GM12878 (cell line): ENCODE data around the gene TRUB1. TPM values are rescaled to one million over a fixed set of nuclear protein-coding genes. Genes with fewer than 3 reads are reported as not detected.

ENCODE experiments used
- ATAC-seq: fragments of 200-7000 bp; cut with Tn5 transposase; 3 replicates; pipeline ENCODE4 v1.9.1; 2020; ENCODE audit warnings: mild to moderate bottlenecking, moderate library complexity
- BruUV-seq: library from RNA; stranded (reverse); fragments of 400-500 nt; replicated peaks from 2 replicates; lab custom pipeline; 2021; lab: Mats Ljungman, UMichigan
- CTCF ChIA-PET: fragments of 300-600 bp; sonication (Branson Sonifier 250); formaldehyde crosslinking; extraction: SDS; loops from one replicate; lab custom pipeline; 2021; ENCODE audit warnings: inconsistent platforms; lab: Yijun Ruan, JAX
- POLR2A ChIA-PET: fragments of 350-600 bp; formaldehyde crosslinking; extraction: SDS; loops from one replicate; lab custom pipeline; 2021; ENCODE audit warnings: inconsistent platforms; lab: Charles Lee
- RAD21 ChIA-PET: fragments of 300-600 bp; sonication (Branson Sonifier 250); formaldehyde crosslinking; loops from one replicate; lab custom pipeline; 2023; ENCODE audit warnings: antibody characterized with exemption; ENCODE audit not compliant: unreplicated experiment; lab: Charles Lee
- SMC1A ChIA-PET: fragments of 300-600 bp; sonication (Branson Sonifier 250); formaldehyde crosslinking; loops from one replicate; lab custom pipeline; 2023; ENCODE audit not compliant: unreplicated experiment, uncharacterized antibody; lab: Charles Lee
- DNase-seq: peaks from one replicate; pipeline ENCODE4 v3.0.0-alpha.2; 2011; ENCODE audit warnings: low read depth, low spot score
- FAIRE-seq: peaks from 3 replicates; lab custom pipeline; 2011; peaks lifted over from hg19 to GRCh38; lab: Jason Lieb, UNC
- H2AFZ ChIP-seq: 2 replicates; pipeline ENCODE4 v1.6.0; 2011; ENCODE audit warnings: low read depth, low read length, control low read depth; ENCODE audit not compliant: control insufficient read depth
- H3K27ac ChIP-seq: 2 replicates; pipeline ENCODE4 v1.5.1; 2011; ENCODE audit warnings: control low read depth; ENCODE audit not compliant: control insufficient read depth, insufficient read depth
- H3K27me3 ChIP-seq, 2 experiments: replicated peaks in 1 of 2; 2 replicates each; pipeline versions ENCODE4 v1.6.0 to v1.6.1; 2011; ENCODE audit warnings: low read length in 1 of 2; ENCODE audit not compliant: control insufficient read depth in 2 of 2, insufficient read depth in 2 of 2
- H3K36me3 ChIP-seq, 2 experiments: 2 replicates each; pipeline ENCODE4 v1.5.1; 2011; ENCODE audit warnings: low read length in 1 of 2; ENCODE audit not compliant: control insufficient read depth in 2 of 2, insufficient read depth in 2 of 2
- H3K4me1 ChIP-seq: 2 replicates; pipeline ENCODE4 v1.6.1; 2011; ENCODE audit warnings: mild to moderate bottlenecking, low read length, moderate library complexity, mixed read lengths; ENCODE audit not compliant: control insufficient read depth, insufficient read depth
- H3K4me2 ChIP-seq: 2 replicates; pipeline ENCODE4 v1.6.0; 2011; ENCODE audit warnings: control low read depth; ENCODE audit not compliant: control insufficient read depth, insufficient read depth
- H3K4me3 ChIP-seq: fragments of 200-600 bp; sonication (generic); 2 replicates; pipeline ENCODE4 v1.5.1; 2016
- H3K79me2 ChIP-seq: 2 replicates; pipeline ENCODE4 v1.6.0; 2011; ENCODE audit warnings: low read length; ENCODE audit not compliant: control insufficient read depth, insufficient read depth
- H3K9ac ChIP-seq: 2 replicates; pipeline ENCODE4 v1.8.0; 2011; ENCODE audit warnings: low read length, control low read depth, mixed read lengths; ENCODE audit not compliant: control insufficient read depth, insufficient read depth
- H3K9me3 ChIP-seq: replicated peaks from 3 replicates; pipeline ENCODE4 v1.5.1; 2011; ENCODE audit warnings: mild to moderate bottlenecking, low read length; ENCODE audit not compliant: control insufficient read depth, insufficient read depth
- H4K20me1 ChIP-seq: 2 replicates; pipeline ENCODE4 v1.6.0; 2011; ENCODE audit not compliant: control insufficient read depth, insufficient read depth
- EP300 ChIP-seq, 2 experiments: fragments of 150-350 bp in 1 of 2; IDR thresholded peaks; 2 replicates each; pipeline ENCODE4 v1.6.1; 2011 to 2012; ENCODE audit warnings: low read depth in 2 of 2, low read length in 2 of 2, borderline replicate concordance in 1 of 2, improper control_type of control experiment in 1 of 2, inconsistent platforms in 1 of 2; ENCODE audit not compliant: control insufficient read depth in 1 of 2
- GATAD2B ChIP-seq: fragments of 450-650 bp; conservative IDR thresholded peaks from 2 replicates; pipeline ENCODE4 v1.6.1; 2017; ENCODE audit warnings: low read depth, mild to moderate bottlenecking, moderate library complexity
- HDAC2 ChIP-seq: fragments of 200-600 bp; sonication (generic); IDR thresholded peaks from 2 replicates; pipeline ENCODE4 v1.6.1; 2017
- IRF4 ChIP-seq: IDR thresholded peaks from 2 replicates; pipeline ENCODE4 v1.6.1; 2011; ENCODE audit warnings: low read depth, low read length
- NRF1 ChIP-seq: conservative IDR thresholded peaks from 2 replicates; pipeline ENCODE4 v1.6.1; 2011; ENCODE audit warnings: mild to moderate bottlenecking, low read depth, low read length, improper control_type of control experiment
- POLR2AphosphoS5 ChIP-seq: IDR thresholded peaks from 2 replicates; pipeline ENCODE4 v1.6.1; 2011; ENCODE audit warnings: mild to moderate bottlenecking, low read length, inconsistent platforms
- PRDM15 ChIP-seq: fragments of 450-650 bp; formaldehyde crosslinking; IDR thresholded peaks from 2 replicates; pipeline ENCODE4 v1.4.0; 2020; ENCODE audit warnings: mild to moderate bottlenecking, moderate library complexity
- SIX5 ChIP-seq: IDR thresholded peaks from 2 replicates; pipeline ENCODE4 v1.6.1; 2011; ENCODE audit warnings: mild to moderate bottlenecking, low read depth, low read length, moderate library complexity; ENCODE audit not compliant: severe bottlenecking
- SP1 ChIP-seq: IDR thresholded peaks from one replicate; pipeline ENCODE4 v1.6.1; 2011; ENCODE audit warnings: low read depth, low read length
- TARDBP ChIP-seq: IDR thresholded peaks from 2 replicates; pipeline ENCODE4 v1.6.1; 2016; ENCODE audit warnings: borderline replicate concordance
- WRNIP1 ChIP-seq: IDR thresholded peaks from 2 replicates; pipeline ENCODE4 v1.6.1; 2011; ENCODE audit warnings: low read depth, low read length, improper control_type of control experiment, borderline replicate concordance
- WGBS: methylation state at CpG from one replicate; pipeline ENCODE4 v1.1.6; 2016; ENCODE audit warnings: low lambda C conversion rate; ENCODE audit not compliant: insufficient replicate concordance, insufficient coverage; ENCODE audit errors: missing lambda C conversion rate; 5-methylcytosine and 5-hydroxymethylcytosine counted together
- in situ Hi-C: fragments of 300-500 bp; cut with MboI; formaldehyde crosslinking; loops from 9 replicates; pipeline ENCODE4 v1.14.3; 2018; ENCODE audit warnings: mixed read lengths
- intact Hi-C: fragments of 100-400 bp; cut with micrococcal nuclease; formaldehyde crosslinking; loops from one replicate; pipeline ENCODE4 v1.14.2; 2022; ENCODE audit not compliant: unreplicated experiment
- polyA plus RNA-seq, 11 experiments: library from polyadenylated mRNA; depleted of rRNA in 4 of 11; unstranded in 6 of 11; stranded (reverse) in 5 of 11; fragments of >200 nt; fragmentation: Nextera tagmentation in 4 of 11; fragmentation: Illumina TruSeq in 1 of 11; extraction: Ambion mirVana in 4 of 11; extraction: Trizol in 1 of 11; gene quantifications; 1 replicate in 1 of 11; 2 replicates in 10 of 11; pipeline versions ENCODE4 v1.2.1 to v1.2.3, GENCODE V29; 2011 to 2016; ENCODE audit warnings: inconsistent platforms in 2 of 11, missing spikeins in 2 of 11, low read depth in 1 of 11
- total RNA-seq, 4 experiments: library from RNA; depleted of rRNA in 3 of 4; stranded (reverse); fragments of >200 nt in 3 of 4; fragmentation: Illumina TruSeq in 1 of 4; extraction: Trizol in 1 of 4; gene quantifications; 2 replicates each; pipeline versions ENCODE4 v1.2.1 to v1.2.3, GENCODE V29; 2013 to 2021
- TF ChIP-seq, protein P1 (sequence below): IDR thresholded peaks from 2 replicates; pipeline ENCODE4 v1.6.1; 2012; ENCODE audit warnings: low read depth, low read length, improper control_type of control experiment
- TF ChIP-seq, protein P2 (sequence below): fragments of 450-650 bp; IDR thresholded peaks from 2 replicates; pipeline ENCODE4 v1.6.1; 2014; ENCODE audit warnings: mild to moderate bottlenecking
- TF ChIP-seq, protein P3 (sequence below): IDR thresholded peaks from 2 replicates; pipeline ENCODE4 v1.6.1; 2011; ENCODE audit warnings: borderline replicate concordance, low read depth, mild to moderate bottlenecking, moderate library complexity, mixed read lengths, low read length; ENCODE audit not compliant: insufficient read depth; ENCODE audit errors: extremely low read length

The TRUB1 gene
- total and polyA plus RNA-seq, 10 of the 15 experiments (the other 5 are each of a cell fraction or from before 2014, with no cell fraction given), result 8.1 to 24.0 (median 15.9) TPM

DNA sequence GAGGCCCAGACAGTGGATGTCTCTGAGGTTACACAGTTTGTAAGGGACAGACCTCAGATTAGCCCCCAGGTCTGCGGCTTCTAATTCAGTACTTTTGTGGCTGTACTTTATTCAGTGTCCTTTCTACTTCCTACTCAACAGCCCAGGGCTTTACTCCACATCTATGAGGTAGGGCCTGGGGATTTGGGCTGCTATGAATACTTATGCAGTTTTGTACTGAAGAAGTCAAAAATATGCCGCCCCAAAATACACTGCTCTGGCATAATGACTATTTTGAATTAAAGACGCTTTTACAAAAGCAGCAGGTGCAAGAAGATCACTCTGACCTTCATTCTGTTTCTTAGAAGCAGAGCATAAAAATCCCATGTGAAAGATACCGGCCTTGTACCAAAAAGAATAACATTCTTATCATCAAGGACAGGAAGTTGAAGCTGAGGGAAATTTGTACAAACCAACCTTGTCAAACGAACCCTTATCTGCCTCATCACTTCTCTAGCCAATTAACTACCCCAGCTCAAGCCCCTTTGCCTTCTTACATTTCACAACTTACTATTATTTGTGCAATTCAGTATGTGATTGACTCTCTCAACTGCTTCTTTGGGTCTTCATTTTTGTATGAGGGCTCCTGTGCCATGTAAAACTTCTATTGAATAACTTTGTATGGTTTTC lies 26.1 kb upstream of the TRUB1 start:
- intact Hi-C loops (no loop called here), in situ Hi-C loops (no loop called here)
- ChIA-PET SMC1A (no interaction called here), POLR2A (no interaction called here), RAD21 (no interaction called here), CTCF (no interaction called here)
- Histone ChIP-seq H3K9me3 (no peaks in the 10 kb centered on the region), H3K4me1 (peaks cover 3% of the 10 kb centered on the region; the same call in 1 of the 2 replicates), H3K27ac (no peak overlapping the region), H3K27me3 (no peaks in the 10 kb centered on the region), H3K36me3 (no peaks in the 10 kb centered on the region), H3K79me2 (no peaks in the 10 kb centered on the region), H2AFZ (no peak overlapping the region), H3K9ac (no peak overlapping the region), H3K4me3 (no peak overlapping the region), H3K4me2 (no peak overlapping the region), H4K20me1 (no peaks in the 10 kb centered on the region)
- DNase-seq, result no peak
- no peak for ATAC-seq
- TF ChIP-seq GATAD2B (no peak), IRF4 (no peak), SP1 (no peak), EP300 (IDR thresholded peaks at IDR 0.05; ENCODE audit: borderline replicate concordance in 1 of 2, control insufficient read depth in 1 of 2, low read depth in 2 of 2, low read length in 2 of 2) (no peak), WRNIP1 (no peak), HDAC2 (no peak), NRF1 (no peak), PRDM15 (CRISPR knock-in tag) (no peak), POLR2AphosphoS5 (no peak), SIX5 (no peak), TARDBP (no peak)
- TF ChIP-seq, protein P1, sequence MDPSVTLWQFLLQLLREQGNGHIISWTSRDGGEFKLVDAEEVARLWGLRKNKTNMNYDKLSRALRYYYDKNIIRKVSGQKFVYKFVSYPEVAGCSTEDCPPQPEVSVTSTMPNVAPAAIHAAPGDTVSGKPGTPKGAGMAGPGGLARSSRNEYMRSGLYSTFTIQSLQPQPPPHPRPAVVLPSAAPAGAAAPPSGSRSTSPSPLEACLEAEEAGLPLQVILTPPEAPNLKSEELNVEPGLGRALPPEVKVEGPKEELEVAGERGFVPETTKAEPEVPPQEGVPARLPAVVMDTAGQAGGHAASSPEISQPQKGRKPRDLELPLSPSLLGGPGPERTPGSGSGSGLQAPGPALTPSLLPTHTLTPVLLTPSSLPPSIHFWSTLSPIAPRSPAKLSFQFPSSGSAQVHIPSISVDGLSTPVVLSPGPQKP, result no peak
- TF ChIP-seq, protein P2, sequence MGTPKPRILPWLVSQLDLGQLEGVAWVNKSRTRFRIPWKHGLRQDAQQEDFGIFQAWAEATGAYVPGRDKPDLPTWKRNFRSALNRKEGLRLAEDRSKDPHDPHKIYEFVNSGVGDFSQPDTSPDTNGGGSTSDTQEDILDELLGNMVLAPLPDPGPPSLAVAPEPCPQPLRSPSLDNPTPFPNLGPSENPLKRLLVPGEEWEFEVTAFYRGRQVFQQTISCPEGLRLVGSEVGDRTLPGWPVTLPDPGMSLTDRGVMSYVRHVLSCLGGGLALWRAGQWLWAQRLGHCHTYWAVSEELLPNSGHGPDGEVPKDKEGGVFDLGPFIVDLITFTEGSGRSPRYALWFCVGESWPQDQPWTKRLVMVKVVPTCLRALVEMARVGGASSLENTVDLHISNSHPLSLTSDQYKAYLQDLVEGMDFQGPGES, result no peak
- TF ChIP-seq, protein P3, sequence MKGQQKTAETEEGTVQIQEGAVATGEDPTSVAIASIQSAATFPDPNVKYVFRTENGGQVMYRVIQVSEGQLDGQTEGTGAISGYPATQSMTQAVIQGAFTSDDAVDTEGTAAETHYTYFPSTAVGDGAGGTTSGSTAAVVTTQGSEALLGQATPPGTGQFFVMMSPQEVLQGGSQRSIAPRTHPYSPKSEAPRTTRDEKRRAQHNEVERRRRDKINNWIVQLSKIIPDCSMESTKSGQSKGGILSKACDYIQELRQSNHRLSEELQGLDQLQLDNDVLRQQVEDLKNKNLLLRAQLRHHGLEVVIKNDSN, result no peak
- WGBS, result 67% methylated on average over 5 of the region's 5 CpGs
- no TSS peak for BruUV-seq
- no peak for FAIRE-seq
